ENCODE data around the gene TRIM33. TPM values are rescaled to one million over a fixed set of nuclear protein-coding genes. Genes with fewer than 3 reads are reported as not detected.
A peak's percentile ranks its signal among the peaks of the same experiment; 100 is the strongest.

TRIM33 gene
- total RNA-seq, 1 experiment from 2014 or later = 44.5 TPM

DNA sequence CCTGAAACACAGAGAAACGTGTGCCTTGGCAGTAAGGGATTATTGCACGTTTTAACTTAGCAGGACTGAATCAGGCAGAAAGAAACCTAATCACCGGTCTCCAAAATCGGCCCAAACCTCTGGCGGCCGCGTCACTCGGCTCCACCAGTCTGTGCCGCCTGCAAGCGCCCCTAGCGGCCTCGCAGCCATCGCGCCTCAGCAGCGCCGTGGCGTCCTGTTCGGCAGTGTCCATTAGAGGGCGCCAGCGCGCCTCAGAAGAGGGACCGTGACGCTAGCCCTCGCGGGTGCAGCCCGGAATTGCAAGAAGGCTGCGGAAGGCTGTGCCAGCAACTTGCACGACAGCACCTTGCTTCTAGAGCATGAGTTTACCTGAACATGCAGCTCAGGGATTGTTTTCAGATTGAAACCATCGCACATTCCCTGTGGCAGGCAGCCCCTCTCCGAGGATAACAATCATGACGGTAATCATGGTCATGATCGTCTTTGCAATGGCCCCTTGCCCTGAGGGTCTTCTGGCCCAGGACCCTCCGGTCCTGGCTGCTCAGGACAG lies 164.4 kb downstream of the TRIM33 start (continued):
- no peak; the same call in 1 of the 2 replicates for TF ChIP-seq ZNF232 (CRISPR knock-in tag; IDR thresholded peaks at IDR 0.05)
- TF ChIP-seq, protein P1, sequence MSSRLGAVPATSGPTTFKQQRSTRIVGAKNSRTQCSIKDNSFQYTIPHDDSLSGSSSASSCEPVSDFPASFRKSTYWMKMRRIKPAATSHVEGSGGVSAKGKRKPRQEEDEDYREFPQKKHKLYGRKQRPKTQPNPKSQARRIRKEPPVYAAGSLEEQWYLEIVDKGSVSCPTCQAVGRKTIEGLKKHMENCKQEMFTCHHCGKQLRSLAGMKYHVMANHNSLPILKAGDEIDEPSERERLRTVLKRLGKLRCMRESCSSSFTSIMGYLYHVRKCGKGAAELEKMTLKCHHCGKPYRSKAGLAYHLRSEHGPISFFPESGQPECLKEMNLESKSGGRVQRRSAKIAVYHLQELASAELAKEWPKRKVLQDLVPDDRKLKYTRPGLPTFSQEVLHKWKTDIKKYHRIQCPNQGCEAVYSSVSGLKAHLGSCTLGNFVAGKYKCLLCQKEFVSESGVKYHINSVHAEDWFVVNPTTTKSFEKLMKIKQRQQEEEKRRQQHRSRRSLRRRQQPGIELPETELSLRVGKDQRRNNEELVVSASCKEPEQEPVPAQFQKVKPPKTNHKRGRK (CRISPR knock-in tag; IDR thresholded peaks at IDR 0.05; ENCODE audit: borderline replicate concordance) = no peak
- TF ChIP-seq, protein P2, sequence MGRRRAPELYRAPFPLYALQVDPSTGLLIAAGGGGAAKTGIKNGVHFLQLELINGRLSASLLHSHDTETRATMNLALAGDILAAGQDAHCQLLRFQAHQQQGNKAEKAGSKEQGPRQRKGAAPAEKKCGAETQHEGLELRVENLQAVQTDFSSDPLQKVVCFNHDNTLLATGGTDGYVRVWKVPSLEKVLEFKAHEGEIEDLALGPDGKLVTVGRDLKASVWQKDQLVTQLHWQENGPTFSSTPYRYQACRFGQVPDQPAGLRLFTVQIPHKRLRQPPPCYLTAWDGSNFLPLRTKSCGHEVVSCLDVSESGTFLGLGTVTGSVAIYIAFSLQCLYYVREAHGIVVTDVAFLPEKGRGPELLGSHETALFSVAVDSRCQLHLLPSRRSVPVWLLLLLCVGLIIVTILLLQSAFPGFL (CRISPR knock-in tag; IDR thresholded peaks at IDR 0.05; ENCODE audit: borderline replicate concordance) = no peak
- TF ChIP-seq SOX15 (CRISPR knock-in tag; IDR thresholded peaks at IDR 0.05) = no peak
- no peak for TF ChIP-seq ZNF423 (CRISPR knock-in tag; IDR thresholded peaks at IDR 0.05)
- no peak for TF ChIP-seq JUN (CRISPR knock-in tag; IDR thresholded peaks at IDR 0.05)
- no peak for TF ChIP-seq ZNF396 (CRISPR knock-in tag; IDR thresholded peaks at IDR 0.05; ENCODE audit: borderline replicate concordance)
- TF ChIP-seq, protein P3, sequence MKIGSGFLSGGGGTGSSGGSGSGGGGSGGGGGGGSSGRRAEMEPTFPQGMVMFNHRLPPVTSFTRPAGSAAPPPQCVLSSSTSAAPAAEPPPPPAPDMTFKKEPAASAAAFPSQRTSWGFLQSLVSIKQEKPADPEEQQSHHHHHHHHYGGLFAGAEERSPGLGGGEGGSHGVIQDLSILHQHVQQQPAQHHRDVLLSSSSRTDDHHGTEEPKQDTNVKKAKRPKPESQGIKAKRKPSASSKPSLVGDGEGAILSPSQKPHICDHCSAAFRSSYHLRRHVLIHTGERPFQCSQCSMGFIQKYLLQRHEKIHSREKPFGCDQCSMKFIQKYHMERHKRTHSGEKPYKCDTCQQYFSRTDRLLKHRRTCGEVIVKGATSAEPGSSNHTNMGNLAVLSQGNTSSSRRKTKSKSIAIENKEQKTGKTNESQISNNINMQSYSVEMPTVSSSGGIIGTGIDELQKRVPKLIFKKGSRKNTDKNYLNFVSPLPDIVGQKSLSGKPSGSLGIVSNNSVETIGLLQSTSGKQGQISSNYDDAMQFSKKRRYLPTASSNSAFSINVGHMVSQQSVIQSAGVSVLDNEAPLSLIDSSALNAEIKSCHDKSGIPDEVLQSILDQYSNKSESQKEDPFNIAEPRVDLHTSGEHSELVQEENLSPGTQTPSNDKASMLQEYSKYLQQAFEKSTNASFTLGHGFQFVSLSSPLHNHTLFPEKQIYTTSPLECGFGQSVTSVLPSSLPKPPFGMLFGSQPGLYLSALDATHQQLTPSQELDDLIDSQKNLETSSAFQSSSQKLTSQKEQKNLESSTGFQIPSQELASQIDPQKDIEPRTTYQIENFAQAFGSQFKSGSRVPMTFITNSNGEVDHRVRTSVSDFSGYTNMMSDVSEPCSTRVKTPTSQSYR (CRISPR knock-in tag; IDR thresholded peaks at IDR 0.05) = no peak
- TF ChIP-seq, protein P4, sequence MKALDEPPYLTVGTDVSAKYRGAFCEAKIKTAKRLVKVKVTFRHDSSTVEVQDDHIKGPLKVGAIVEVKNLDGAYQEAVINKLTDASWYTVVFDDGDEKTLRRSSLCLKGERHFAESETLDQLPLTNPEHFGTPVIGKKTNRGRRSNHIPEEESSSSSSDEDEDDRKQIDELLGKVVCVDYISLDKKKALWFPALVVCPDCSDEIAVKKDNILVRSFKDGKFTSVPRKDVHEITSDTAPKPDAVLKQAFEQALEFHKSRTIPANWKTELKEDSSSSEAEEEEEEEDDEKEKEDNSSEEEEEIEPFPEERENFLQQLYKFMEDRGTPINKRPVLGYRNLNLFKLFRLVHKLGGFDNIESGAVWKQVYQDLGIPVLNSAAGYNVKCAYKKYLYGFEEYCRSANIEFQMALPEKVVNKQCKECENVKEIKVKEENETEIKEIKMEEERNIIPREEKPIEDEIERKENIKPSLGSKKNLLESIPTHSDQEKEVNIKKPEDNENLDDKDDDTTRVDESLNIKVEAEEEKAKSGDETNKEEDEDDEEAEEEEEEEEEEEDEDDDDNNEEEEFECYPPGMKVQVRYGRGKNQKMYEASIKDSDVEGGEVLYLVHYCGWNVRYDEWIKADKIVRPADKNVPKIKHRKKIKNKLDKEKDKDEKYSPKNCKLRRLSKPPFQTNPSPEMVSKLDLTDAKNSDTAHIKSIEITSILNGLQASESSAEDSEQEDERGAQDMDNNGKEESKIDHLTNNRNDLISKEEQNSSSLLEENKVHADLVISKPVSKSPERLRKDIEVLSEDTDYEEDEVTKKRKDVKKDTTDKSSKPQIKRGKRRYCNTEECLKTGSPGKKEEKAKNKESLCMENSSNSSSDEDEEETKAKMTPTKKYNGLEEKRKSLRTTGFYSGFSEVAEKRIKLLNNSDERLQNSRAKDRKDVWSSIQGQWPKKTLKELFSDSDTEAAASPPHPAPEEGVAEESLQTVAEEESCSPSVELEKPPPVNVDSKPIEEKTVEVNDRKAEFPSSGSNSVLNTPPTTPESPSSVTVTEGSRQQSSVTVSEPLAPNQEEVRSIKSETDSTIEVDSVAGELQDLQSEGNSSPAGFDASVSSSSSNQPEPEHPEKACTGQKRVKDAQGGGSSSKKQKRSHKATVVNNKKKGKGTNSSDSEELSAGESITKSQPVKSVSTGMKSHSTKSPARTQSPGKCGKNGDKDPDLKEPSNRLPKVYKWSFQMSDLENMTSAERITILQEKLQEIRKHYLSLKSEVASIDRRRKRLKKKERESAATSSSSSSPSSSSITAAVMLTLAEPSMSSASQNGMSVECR (CRISPR knock-in tag; IDR thresholded peaks at IDR 0.05; ENCODE audit: borderline replicate concordance) = no peak; the same call in 1 of the 2 replicates
- no peak for TF ChIP-seq FOXP1 (CRISPR knock-in tag; IDR thresholded peaks at IDR 0.05; ENCODE audit: borderline replicate concordance)
- TF ChIP-seq, protein P5, sequence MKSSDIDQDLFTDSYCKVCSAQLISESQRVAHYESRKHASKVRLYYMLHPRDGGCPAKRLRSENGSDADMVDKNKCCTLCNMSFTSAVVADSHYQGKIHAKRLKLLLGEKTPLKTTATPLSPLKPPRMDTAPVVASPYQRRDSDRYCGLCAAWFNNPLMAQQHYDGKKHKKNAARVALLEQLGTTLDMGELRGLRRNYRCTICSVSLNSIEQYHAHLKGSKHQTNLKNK (CRISPR knock-in tag; IDR thresholded peaks at IDR 0.05) = no peak
- no peak for TF ChIP-seq NFATC4 (CRISPR knock-in tag; IDR thresholded peaks at IDR 0.05)
- no peak for TF ChIP-seq RORB (CRISPR knock-in tag; IDR thresholded peaks at IDR 0.05)
- TF ChIP-seq, protein P6, sequence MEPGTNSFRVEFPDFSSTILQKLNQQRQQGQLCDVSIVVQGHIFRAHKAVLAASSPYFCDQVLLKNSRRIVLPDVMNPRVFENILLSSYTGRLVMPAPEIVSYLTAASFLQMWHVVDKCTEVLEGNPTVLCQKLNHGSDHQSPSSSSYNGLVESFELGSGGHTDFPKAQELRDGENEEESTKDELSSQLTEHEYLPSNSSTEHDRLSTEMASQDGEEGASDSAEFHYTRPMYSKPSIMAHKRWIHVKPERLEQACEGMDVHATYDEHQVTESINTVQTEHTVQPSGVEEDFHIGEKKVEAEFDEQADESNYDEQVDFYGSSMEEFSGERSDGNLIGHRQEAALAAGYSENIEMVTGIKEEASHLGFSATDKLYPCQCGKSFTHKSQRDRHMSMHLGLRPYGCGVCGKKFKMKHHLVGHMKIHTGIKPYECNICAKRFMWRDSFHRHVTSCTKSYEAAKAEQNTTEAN (CRISPR knock-in tag; IDR thresholded peaks at IDR 0.05) = peak; percentile 87
- TF ChIP-seq JAZF1 (CRISPR knock-in tag; IDR thresholded peaks at IDR 0.05) = no peak
- TF ChIP-seq IRF2 (CRISPR knock-in tag; IDR thresholded peaks at IDR 0.05; ENCODE audit: borderline replicate concordance, low read depth) = no peak
- TF ChIP-seq, protein P7, sequence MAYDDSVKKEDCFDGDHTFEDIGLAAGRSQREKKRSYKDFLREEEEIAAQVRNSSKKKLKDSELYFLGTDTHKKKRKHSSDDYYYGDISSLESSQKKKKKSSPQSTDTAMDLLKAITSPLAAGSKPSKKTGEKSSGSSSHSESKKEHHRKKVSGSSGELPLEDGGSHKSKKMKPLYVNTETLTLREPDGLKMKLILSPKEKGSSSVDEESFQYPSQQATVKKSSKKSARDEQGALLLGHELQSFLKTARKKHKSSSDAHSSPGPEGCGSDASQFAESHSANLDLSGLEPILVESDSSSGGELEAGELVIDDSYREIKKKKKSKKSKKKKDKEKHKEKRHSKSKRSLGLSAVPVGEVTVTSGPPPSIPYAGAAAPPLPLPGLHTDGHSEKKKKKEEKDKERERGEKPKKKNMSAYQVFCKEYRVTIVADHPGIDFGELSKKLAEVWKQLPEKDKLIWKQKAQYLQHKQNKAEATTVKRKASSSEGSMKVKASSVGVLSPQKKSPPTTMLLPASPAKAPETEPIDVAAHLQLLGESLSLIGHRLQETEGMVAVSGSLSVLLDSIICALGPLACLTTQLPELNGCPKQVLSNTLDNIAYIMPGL (CRISPR knock-in tag; IDR thresholded peaks at IDR 0.05) = peak; percentile 100
- no peak for TF ChIP-seq TP53 (CRISPR knock-in tag; IDR thresholded peaks at IDR 0.05)
- no peak for TF ChIP-seq RELA (CRISPR knock-in tag; IDR thresholded peaks at IDR 0.05; ENCODE audit: borderline replicate concordance)
- TF ChIP-seq NFE2L1 (CRISPR knock-in tag; IDR thresholded peaks at IDR 0.05) = peak; percentile 74; the same call in 1 of the 2 replicates
- TF ChIP-seq, protein P8, sequence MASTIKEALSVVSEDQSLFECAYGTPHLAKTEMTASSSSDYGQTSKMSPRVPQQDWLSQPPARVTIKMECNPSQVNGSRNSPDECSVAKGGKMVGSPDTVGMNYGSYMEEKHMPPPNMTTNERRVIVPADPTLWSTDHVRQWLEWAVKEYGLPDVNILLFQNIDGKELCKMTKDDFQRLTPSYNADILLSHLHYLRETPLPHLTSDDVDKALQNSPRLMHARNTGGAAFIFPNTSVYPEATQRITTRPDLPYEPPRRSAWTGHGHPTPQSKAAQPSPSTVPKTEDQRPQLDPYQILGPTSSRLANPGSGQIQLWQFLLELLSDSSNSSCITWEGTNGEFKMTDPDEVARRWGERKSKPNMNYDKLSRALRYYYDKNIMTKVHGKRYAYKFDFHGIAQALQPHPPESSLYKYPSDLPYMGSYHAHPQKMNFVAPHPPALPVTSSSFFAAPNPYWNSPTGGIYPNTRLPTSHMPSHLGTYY (CRISPR knock-in tag; IDR thresholded peaks at IDR 0.05) = no peak
- TF ChIP-seq ZNF138 (CRISPR knock-in tag; conservative IDR thresholded peaks at IDR 0.05) = no peak
- TF ChIP-seq, protein P9, sequence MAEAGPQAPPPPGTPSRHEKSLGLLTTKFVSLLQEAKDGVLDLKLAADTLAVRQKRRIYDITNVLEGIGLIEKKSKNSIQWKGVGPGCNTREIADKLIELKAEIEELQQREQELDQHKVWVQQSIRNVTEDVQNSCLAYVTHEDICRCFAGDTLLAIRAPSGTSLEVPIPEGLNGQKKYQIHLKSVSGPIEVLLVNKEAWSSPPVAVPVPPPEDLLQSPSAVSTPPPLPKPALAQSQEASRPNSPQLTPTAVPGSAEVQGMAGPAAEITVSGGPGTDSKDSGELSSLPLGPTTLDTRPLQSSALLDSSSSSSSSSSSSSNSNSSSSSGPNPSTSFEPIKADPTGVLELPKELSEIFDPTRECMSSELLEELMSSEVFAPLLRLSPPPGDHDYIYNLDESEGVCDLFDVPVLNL (CRISPR knock-in tag; IDR thresholded peaks at IDR 0.05; ENCODE audit: borderline replicate concordance, low read depth) = no peak
